PC-3 (cell line): ENCODE data around the gene UPK3A.

Source experiments
- EZH2 ChIP-seq: fragments of 300-600 bp; sonication (generic); IDR thresholded peaks from one replicate; pipeline ENCODE4 v1.6.1; 2017; ENCODE audit warnings: antibody characterized with exemption, mild to moderate bottlenecking, low read length; ENCODE audit not compliant: unreplicated experiment
- EZH2phosphoT487 ChIP-seq: fragments of 300-600 bp; sonication (generic); IDR thresholded peaks from 2 replicates; pipeline ENCODE4 v1.6.1; 2018; ENCODE audit warnings: mild to moderate bottlenecking, antibody characterized with exemption, low read length, borderline replicate concordance
- TF ChIP-seq, protein P1 (sequence below): fragments of 300-600 bp; sonication (generic); conservative IDR thresholded peaks from 2 replicates; pipeline ENCODE4 v1.5.1; 2017; ENCODE audit warnings: antibody characterized with exemption, low read depth, mild to moderate bottlenecking, low read length

DNA sequence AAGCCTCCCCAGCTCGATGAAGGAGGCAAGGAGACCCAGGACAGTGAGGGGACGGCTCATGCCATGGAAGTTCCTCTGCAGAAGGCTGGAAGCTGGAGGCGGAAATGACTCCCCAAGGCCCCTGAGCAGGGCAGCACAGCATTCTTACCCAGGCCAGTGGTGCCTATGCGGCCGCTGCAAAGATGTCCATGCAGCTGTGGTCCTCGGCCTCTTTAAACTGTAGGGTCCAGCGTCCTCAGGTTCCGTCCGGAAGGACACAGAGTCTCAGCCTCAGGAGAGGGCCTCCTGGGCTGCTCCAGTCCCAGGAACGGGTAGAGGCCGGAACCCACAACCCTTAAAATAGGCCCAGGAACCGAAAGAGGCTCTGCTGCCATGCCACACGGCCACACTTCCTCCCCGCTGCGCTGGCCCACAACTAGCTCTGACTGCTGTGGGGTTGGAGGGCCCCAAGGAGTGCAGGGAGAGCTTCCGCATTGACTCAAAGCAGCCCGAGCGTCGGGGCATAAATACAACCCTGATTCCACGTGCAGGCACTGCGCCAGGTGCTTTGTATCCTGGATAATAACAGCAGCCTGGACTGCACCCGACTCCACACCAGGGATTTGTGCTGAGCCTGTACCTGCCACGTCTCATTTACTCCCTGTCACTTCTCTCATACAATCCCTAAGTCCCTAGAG, 49.5 kb upstream of the UPK3A start:
- TF ChIP-seq, protein P1, sequence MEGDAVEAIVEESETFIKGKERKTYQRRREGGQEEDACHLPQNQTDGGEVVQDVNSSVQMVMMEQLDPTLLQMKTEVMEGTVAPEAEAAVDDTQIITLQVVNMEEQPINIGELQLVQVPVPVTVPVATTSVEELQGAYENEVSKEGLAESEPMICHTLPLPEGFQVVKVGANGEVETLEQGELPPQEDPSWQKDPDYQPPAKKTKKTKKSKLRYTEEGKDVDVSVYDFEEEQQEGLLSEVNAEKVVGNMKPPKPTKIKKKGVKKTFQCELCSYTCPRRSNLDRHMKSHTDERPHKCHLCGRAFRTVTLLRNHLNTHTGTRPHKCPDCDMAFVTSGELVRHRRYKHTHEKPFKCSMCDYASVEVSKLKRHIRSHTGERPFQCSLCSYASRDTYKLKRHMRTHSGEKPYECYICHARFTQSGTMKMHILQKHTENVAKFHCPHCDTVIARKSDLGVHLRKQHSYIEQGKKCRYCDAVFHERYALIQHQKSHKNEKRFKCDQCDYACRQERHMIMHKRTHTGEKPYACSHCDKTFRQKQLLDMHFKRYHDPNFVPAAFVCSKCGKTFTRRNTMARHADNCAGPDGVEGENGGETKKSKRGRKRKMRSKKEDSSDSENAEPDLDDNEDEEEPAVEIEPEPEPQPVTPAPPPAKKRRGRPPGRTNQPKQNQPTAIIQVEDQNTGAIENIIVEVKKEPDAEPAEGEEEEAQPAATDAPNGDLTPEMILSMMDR: no peak
- TF ChIP-seq EZH2 (no peak), EZH2phosphoT487 (no peak)
